Right lobe of liver (tissue), 6 donors: ENCODE data around the gene MACROH2A2. TPM values are rescaled to one million over a fixed set of nuclear protein-coding genes. Genes with fewer than 3 reads are reported as not detected.
"Not testable (repeated sequence)": the region's sequence is repeated elsewhere in the genome, so short reads cannot be mapped to it uniquely, and the experiment has no call there.

Experiments
- ATAC-seq, 4 donors: fragments of 200-7000 bp; cut with Tn5 transposase; one replicate each; pipeline ENCODE4 v1.9.1; 2020; ENCODE audit warnings: mild to moderate bottlenecking in 4 of 4, moderate library complexity in 4 of 4
- DNase-seq, 3 donors: peaks; one replicate each; pipeline ENCODE4 v3.0.0-alpha.2; 2020
- H3K27ac ChIP-seq, 3 donors: fragments of 200-600 bp; one replicate each; pipeline ENCODE4 v1.8.0; 2022
- H3K27me3 ChIP-seq, 2 donors: fragments of 200-600 bp; one replicate each; pipeline ENCODE4 v1.8.0; 2022
- H3K36me3 ChIP-seq, 4 donors: fragments of 200-600 bp; sonication (generic) in 1 of 4; one replicate each; pipeline versions ENCODE4 v1.5.1 to v1.8.0; 2017 to 2022; ENCODE audit warnings: control low read depth in 1 of 4
- H3K4me1 ChIP-seq, 4 donors: fragments of 200-600 bp; sonication (generic) in 1 of 4; one replicate each; pipeline versions ENCODE4 v1.5.1 to v1.8.0; 2017 to 2022; ENCODE audit warnings: control low read depth in 1 of 4
- H3K4me3 ChIP-seq, 3 donors: fragments of 200-600 bp; one replicate each; pipeline ENCODE4 v1.8.0; 2022
- H3K9me3 ChIP-seq, 4 donors: fragments of 200-600 bp; sonication (generic) in 1 of 4; one replicate each; pipeline versions ENCODE4 v1.5.1 to v1.8.0; 2017 to 2022; ENCODE audit warnings: control low read depth in 1 of 4
- CTCF ChIP-seq, 4 donors: fragments of 200-600 bp in 3 of 4; fragments of 450-650 bp in 1 of 4; IDR thresholded peaks; one replicate each; pipeline versions ENCODE4 v1.5.1 to v1.8.0; 2016 to 2022; ENCODE audit warnings: antibody characterized with exemption in 4 of 4, mild to moderate bottlenecking in 2 of 4
- POLR2A ChIP-seq: fragments of 450-650 bp; IDR thresholded peaks from one replicate; pipeline ENCODE4 v1.6.1; 2017; ENCODE audit warnings: antibody characterized with exemption, mild to moderate bottlenecking
- WGBS: methylation state at CpG from one replicate; pipeline ENCODE4 v1.1.6; 2018; ENCODE audit warnings: low coverage, low lambda C conversion rate; ENCODE audit not compliant: insufficient coverage; ENCODE audit errors: missing lambda C conversion rate; 5-methylcytosine and 5-hydroxymethylcytosine counted together
- intact Hi-C, 2 donors: fragments of 100-400 bp; cut with DNase I; formaldehyde crosslinking; loops; one replicate each; pipeline versions ENCODE4 v1.11.2 to v1.14.1; 2022
- total RNA-seq, 6 experiments: library from RNA; depleted of rRNA in 2 of 6; stranded (reverse); fragments of >200 nt in 2 of 6; fragmentation: NEBNext Ultra II Directional in 3 of 6; extraction: Animal tissue kit (Norgen Biotek cat#: 25700) in 3 of 6; gene quantifications; one replicate each; pipeline versions ENCODE4 v1.1.0 to v1.2.4, GENCODE V29; 2016 to 2023
- donor health status: DM: no; HTN: yes; CAD: no.
- donor health status: DM: no; HTN: no; CAD: no.
- donor health status: DM: no; HTN: no; CAD: no.
- donor health status: DM: no; HTN: yes; CAD: no.
- donor health status: DM: no; HTN: yes; CAD: no.

The MACROH2A2 gene
- total RNA-seq, 6 experiments from 2014 or later: 2.0 to 12.1 (median 5.0) TPM

GRCh38 chr10:70034232-70034631 lies 18.4 kb upstream of the MACROH2A2 start:
- ATAC-seq (no peak), DNase-seq (no peak)
- peaks cover 0 to 8% (median 2%) of the 10 kb centered on the region in 4 donors for H3K9me3 ChIP-seq
- no peak for TF ChIP-seq CTCF (IDR thresholded peaks at IDR 0.05)
- no peak for TF ChIP-seq POLR2A
- no peak overlapping the region for H3K27ac ChIP-seq
- no peak overlapping the region for H3K4me3 ChIP-seq
- no peaks in the 10 kb centered on the region for H3K36me3 ChIP-seq
- whole genome bisulfite sequencing: 39% methylated on average over 4 of the region's 4 CpGs
- H3K27me3 ChIP-seq: no peaks in the 10 kb centered on the region
- no peaks in the 10 kb centered on the region for H3K4me1 ChIP-seq
- intact Hi-C loops: no loop called here

- DNase-seq: no peak
- WGBS: 80% methylated on average over 1 of the region's 1 CpG
- H3K36me3 ChIP-seq: no peaks in the 10 kb centered on the region
- no peak for ATAC-seq
- no peak overlapping the region for H3K4me3 ChIP-seq
- H3K27ac ChIP-seq: no peak overlapping the region
- H3K9me3 ChIP-seq: peaks cover 0 to 8% (median 2%) of the 10 kb centered on the region in 4 donors
- no peaks in the 10 kb centered on the region for H3K27me3 ChIP-seq
- TF ChIP-seq POLR2A: no peak
- no peaks in the 10 kb centered on the region for H3K4me1 ChIP-seq
- intact Hi-C loops: no loop called here
These were observed 17.1 kb upstream of the MACROH2A2 start for GRCh38 chr10:70035531-70035930.

GRCh38 chr10:70038923-70039322 lies 13.7 kb upstream of the MACROH2A2 start:
- Histone ChIP-seq H3K4me1 (no peaks in the 10 kb centered on the region), H3K36me3 (no peaks in the 10 kb centered on the region), H3K4me3 (no peak overlapping the region), H3K27ac (no peak overlapping the region), H3K27me3 (no peaks in the 10 kb centered on the region), H3K9me3 (no peaks in the 10 kb centered on the region)
- intact Hi-C loops: no loop called here
- ATAC-seq (no peak), DNase-seq (no peak)
- TF ChIP-seq CTCF (IDR thresholded peaks at IDR 0.05) (no peak), POLR2A (no peak)

- no peak for DNase-seq
- no peaks in the 10 kb centered on the region for H3K9me3 ChIP-seq
- H3K4me1 ChIP-seq: no peaks in the 10 kb centered on the region
- no peak overlapping the region for H3K4me3 ChIP-seq
- WGBS: 76% methylated on average over 2 of the region's 2 CpGs
- ATAC-seq: no peak
- intact Hi-C loops: no loop called here
- H3K36me3 ChIP-seq: no peaks in the 10 kb centered on the region
- H3K27ac ChIP-seq: no peak overlapping the region
- no peak for TF ChIP-seq POLR2A
- TF ChIP-seq CTCF (IDR thresholded peaks at IDR 0.05): no peak
- no peaks in the 10 kb centered on the region for H3K27me3 ChIP-seq
These were observed 11.6 kb upstream of the MACROH2A2 start for GRCh38 chr10:70041016-70041415.

- H3K9me3 ChIP-seq, ATAC-seq, DNase-seq, H3K36me3 ChIP-seq, H3K4me3 ChIP-seq, H3K27ac ChIP-seq, intact Hi-C loops, H3K4me1 ChIP-seq, H3K27me3 ChIP-seq: not testable (repeated sequence)
- WGBS: 40% methylated on average over 8 of the region's 8 CpGs
These were observed 10.9 kb upstream of the MACROH2A2 start for GRCh38 chr10:70041739-70042138.

GRCh38 chr10:70047066-70047465 lies 5.6 kb upstream of the MACROH2A2 start:
- ATAC-seq, H3K27me3 ChIP-seq, H3K27ac ChIP-seq, H3K9me3 ChIP-seq, intact Hi-C loops, H3K36me3 ChIP-seq, H3K4me3 ChIP-seq, DNase-seq, H3K4me1 ChIP-seq: not testable (repeated sequence)
- WGBS: 88% methylated on average over 4 of the region's 4 CpGs
